ENCODE data around the gene PRDM9.

Gene PRDM9

GRCh38 chr5:23507278-23507685 lies at the start of gene PRDM9:
PRDM9 (plus strand) TSS chr5:23507609; CDS start chr5:23509034, 1,425 bp downstream.
- H3K4me2 ChIP-seq (ENCODE audit: low read length), result no peak within 1 kb of the TSS
- no peaks in the 10 kb centered on the region for H3K9me2 ChIP-seq (replicated peaks; ENCODE audit: control insufficient read depth, low read length)
- no peaks in the 10 kb centered on the region for H3K4me1 ChIP-seq (ENCODE audit: control insufficient read depth, low read length)
- no peaks in the 10 kb centered on the region for H3K79me2 ChIP-seq (ENCODE audit: control insufficient read depth, low read length)
- H3K4me3 ChIP-seq (ENCODE audit: low read length), result no peak within 1 kb of the TSS
- TF ChIP-seq EZH2phosphoT487 (IDR thresholded peaks at IDR 0.05; ENCODE audit: borderline replicate concordance, low read length), result no peak
- no peak for TF ChIP-seq CTCF (IDR thresholded peaks at IDR 0.05; ENCODE audit: low read depth, low read length, poor library complexity, severe bottlenecking)
- no peaks in the 10 kb centered on the region for H3K27me3 ChIP-seq (ENCODE audit: control insufficient read depth, low read length)
- H3F3A ChIP-seq (ENCODE audit: control insufficient read depth, insufficient read depth), result no peaks in the 10 kb centered on the region
- H3K27ac ChIP-seq (ENCODE audit: low read depth, low read length), result no peak within 1 kb of the TSS
- no peaks in the 10 kb centered on the region for H4K20me1 ChIP-seq (ENCODE audit: control insufficient read depth, insufficient read depth, low read depth, low read length)
- no peaks in the 10 kb centered on the region for H3K36me3 ChIP-seq (ENCODE audit: control insufficient read depth, low read length)
- no peaks in the 10 kb centered on the region; the same call in 1 of the 2 replicates for H3K9me3 ChIP-seq (ENCODE audit: control insufficient read depth, insufficient read depth, low read length)

- H3K36me3 ChIP-seq (ENCODE audit: control insufficient read depth, low read length), result no peaks in the 10 kb centered on the region
- no peak overlapping the region for H3K4me2 ChIP-seq (ENCODE audit: low read length)
- H4K20me1 ChIP-seq (ENCODE audit: control insufficient read depth, insufficient read depth, low read depth, low read length), result no peaks in the 10 kb centered on the region
- H3K4me3 ChIP-seq (ENCODE audit: low read length), result no peak overlapping the region
- no peaks in the 10 kb centered on the region for H3K27me3 ChIP-seq (ENCODE audit: control insufficient read depth, low read length)
- H3F3A ChIP-seq (ENCODE audit: control insufficient read depth, insufficient read depth), result no peaks in the 10 kb centered on the region
- no peaks in the 10 kb centered on the region for H3K9me3 ChIP-seq (ENCODE audit: control insufficient read depth, insufficient read depth, low read length)
- H3K79me2 ChIP-seq (ENCODE audit: control insufficient read depth, low read length), result no peaks in the 10 kb centered on the region
- H3K27ac ChIP-seq (ENCODE audit: low read depth, low read length), result no peak overlapping the region
- no peaks in the 10 kb centered on the region for H3K9me2 ChIP-seq (replicated peaks; ENCODE audit: control insufficient read depth, low read length)
- TF ChIP-seq CTCF (IDR thresholded peaks at IDR 0.05; ENCODE audit: low read depth, low read length, poor library complexity, severe bottlenecking), result no peak
- no peak for TF ChIP-seq EZH2phosphoT487 (IDR thresholded peaks at IDR 0.05; ENCODE audit: borderline replicate concordance, low read length)
- H3K4me1 ChIP-seq (ENCODE audit: control insufficient read depth, low read length), result no peaks in the 10 kb centered on the region
These were observed 49.6 kb upstream of the PRDM9 start for GRCh38 chr5:23457780-23458179.

GRCh38 chr5:23459214-23459613 lies 48.2 kb upstream of the PRDM9 start:
- no peak for TF ChIP-seq EZH2phosphoT487 (IDR thresholded peaks at IDR 0.05; ENCODE audit: borderline replicate concordance, low read length)
- no peak for TF ChIP-seq CTCF (IDR thresholded peaks at IDR 0.05; ENCODE audit: low read depth, low read length, poor library complexity, severe bottlenecking)
- no peaks in the 10 kb centered on the region for H3K9me2 ChIP-seq (replicated peaks; ENCODE audit: control insufficient read depth, low read length)
- H3K4me2 ChIP-seq (ENCODE audit: low read length), result no peak overlapping the region
- no peak overlapping the region for H3K4me3 ChIP-seq (ENCODE audit: low read length)
- no peaks in the 10 kb centered on the region for H3K79me2 ChIP-seq (ENCODE audit: control insufficient read depth, low read length)
- no peak overlapping the region for H3K27ac ChIP-seq (ENCODE audit: low read depth, low read length)
- H3K36me3 ChIP-seq (ENCODE audit: control insufficient read depth, low read length), result no peaks in the 10 kb centered on the region
- H3F3A ChIP-seq (ENCODE audit: control insufficient read depth, insufficient read depth), result no peaks in the 10 kb centered on the region
- no peaks in the 10 kb centered on the region for H3K4me1 ChIP-seq (ENCODE audit: control insufficient read depth, low read length)
- H3K9me3 ChIP-seq (ENCODE audit: control insufficient read depth, insufficient read depth, low read length), result no peaks in the 10 kb centered on the region
- H4K20me1 ChIP-seq (ENCODE audit: control insufficient read depth, insufficient read depth, low read depth, low read length), result no peaks in the 10 kb centered on the region
- no peaks in the 10 kb centered on the region for H3K27me3 ChIP-seq (ENCODE audit: control insufficient read depth, low read length)

Data from DOHH2 (cell line).